Measurements from ENCODE around the gene PTCRA. TPM values are rescaled to one million over a fixed set of nuclear protein-coding genes. Genes with fewer than 3 reads are reported as not detected.
"Not testable (repeated sequence)": the region's sequence is repeated elsewhere in the genome, so short reads cannot be mapped to it uniquely, and the experiment has no call there.

PTCRA gene
- total and polyA plus RNA-seq, 7 experiments from 2014 or later: 0.56 to 0.93 TPM; not detected in 5

DNA sequence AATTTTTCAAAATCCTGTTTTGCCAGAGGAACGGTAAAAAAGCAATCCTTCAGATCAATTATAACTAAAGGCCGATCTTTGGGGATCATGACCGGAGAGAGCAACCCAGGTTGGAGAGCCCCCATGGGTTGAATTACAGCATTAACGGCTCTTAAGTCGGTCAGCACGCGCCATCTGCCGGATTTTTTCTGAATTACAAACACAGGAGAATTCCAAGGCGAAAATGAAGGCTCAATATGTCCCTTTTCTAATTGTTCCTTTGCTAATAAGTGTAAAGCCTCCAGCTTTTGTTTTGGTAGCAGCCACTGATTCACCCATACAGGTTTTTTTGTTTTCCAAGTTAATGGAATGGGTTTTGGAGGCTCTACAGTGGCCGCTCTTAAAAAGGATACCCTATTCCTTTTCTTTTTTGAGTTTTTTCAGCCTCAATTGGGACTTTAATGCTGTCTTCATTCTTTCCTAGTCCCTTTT lies 16.9 kb upstream of the PTCRA start:
- Mint-ChIP-seq H3K4me3 (peak overlapping the region in 1 of 10 donors; percentile 14), H3K27me3 (no peaks in the 10 kb centered on the region), H3K27ac (peak overlapping the region in 1 of 9 donors; percentile 14), H3K9me3 (peaks cover 0 to 1% (median 0%) of the 10 kb centered on the region in 11 donors), H3K4me1 (peaks cover 0 to 17% (median 5%) of the 10 kb centered on the region in 7 donors), H3K36me3 (no peaks in the 10 kb centered on the region)
- DNase-seq (peak; percentile 32 to 74 (median 62)), ATAC-seq (no peak)
- no peaks in the 10 kb centered on the region for H3K27me3 ChIP-seq (ENCODE audit: control insufficient read depth in 2 of 2, insufficient read depth in 2 of 2, low read length in 2 of 2)
- H3K9me3 ChIP-seq (ENCODE audit: control insufficient read depth in 2 of 3, low read length in 3 of 3): no peaks in the 10 kb centered on the region
- H3K36me3 ChIP-seq (ENCODE audit: control insufficient read depth in 2 of 3, insufficient read depth in 3 of 3, low read length in 3 of 3): no peaks in the 10 kb centered on the region
- H3K4me3 ChIP-seq (ENCODE audit: low read length): no peak overlapping the region
- no peaks in the 10 kb centered on the region for H3K4me1 ChIP-seq (ENCODE audit: control insufficient read depth in 2 of 2, insufficient read depth in 2 of 2, low read length in 2 of 2)
- H3K27ac ChIP-seq (ENCODE audit: low read depth, low read length): no peak overlapping the region
- intact Hi-C loops (cut with micrococcal nuclease): loop anchor here (1.0 to 10.0 kb wide), 7 partner anchors 9 to 1114 kb away; partner anchors contain the start of genes PRICKLE4 (in 1 of the 2), RPL7L1 (in 1 of the 2) and TOMM6 (in 1 of the 2)
- POLR2A ChIA-PET: interaction anchor here (0.6 to 1.0 kb wide), 3 partner anchors 114 to 237 kb away, joined by 3 read pairs; no protein-coding TSS in a partner anchor
- CTCF ChIA-PET: interaction anchor here (0.7 to 1.0 kb wide), 3 partner anchors 22 to 237 kb away, joined by 3 to 4 read pairs (median 4); no protein-coding TSS in a partner anchor

DNA sequence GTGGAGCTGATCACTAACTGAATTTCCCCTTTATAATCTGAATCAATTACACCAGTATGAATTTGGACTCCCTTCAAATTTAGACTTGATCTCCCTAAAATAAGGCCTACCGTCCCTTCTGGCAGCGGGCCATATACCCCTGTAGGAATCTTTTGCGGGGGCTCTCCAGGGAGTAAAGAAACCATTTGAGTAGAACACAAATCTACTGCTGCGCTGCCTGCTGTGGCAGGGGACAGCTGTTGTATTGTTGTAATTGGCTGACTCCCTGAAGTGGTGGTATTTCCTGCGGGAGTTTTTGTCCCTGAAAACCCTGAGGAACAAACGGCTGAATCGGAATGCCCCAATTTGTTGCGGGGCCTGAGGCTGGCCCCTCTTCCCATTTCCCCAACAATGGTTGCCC lies 16.0 kb upstream of the PTCRA start:
- no peaks in the 10 kb centered on the region for H3K4me1 ChIP-seq (ENCODE audit: control insufficient read depth in 2 of 2, insufficient read depth in 2 of 2, low read length in 2 of 2)

DNA sequence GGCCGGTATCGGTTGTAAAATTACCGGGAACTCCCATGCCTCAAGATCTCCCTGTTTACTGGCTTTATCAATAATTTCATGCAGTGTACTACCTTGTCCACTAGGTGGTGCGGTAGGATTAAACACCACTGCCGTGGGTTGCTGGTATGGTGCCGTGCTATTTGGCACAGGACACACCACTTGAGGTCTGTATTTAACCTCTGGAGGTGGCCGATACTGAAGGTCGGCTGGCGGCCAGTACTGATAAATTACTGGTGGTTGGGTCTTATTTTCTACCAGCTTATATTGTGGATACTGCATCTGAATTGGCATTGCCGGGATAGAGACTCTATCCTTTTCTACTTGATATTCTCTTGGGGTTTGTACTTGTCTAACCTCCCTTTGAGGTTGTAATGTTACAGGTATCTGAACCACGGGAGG lies 14.3 kb upstream of the PTCRA start:
- no peak overlapping the region for H3K4me3 ChIP-seq (ENCODE audit: low read length)
- DNase-seq (peak; percentile 34 to 82 (median 76)), ATAC-seq (peak; percentile 100)
- no peaks in the 10 kb centered on the region for H3K9me3 Mint-ChIP-seq
- no peaks in the 10 kb centered on the region for H3K27me3 ChIP-seq (ENCODE audit: control insufficient read depth in 2 of 2, insufficient read depth in 2 of 2, low read length in 2 of 2)
- H3K36me3 ChIP-seq (ENCODE audit: control insufficient read depth in 2 of 3, insufficient read depth in 3 of 3, low read length in 3 of 3): no peaks in the 10 kb centered on the region
- no peaks in the 10 kb centered on the region for H3K4me1 ChIP-seq (ENCODE audit: control insufficient read depth in 2 of 2, insufficient read depth in 2 of 2, low read length in 2 of 2)
- H3K9me3 ChIP-seq (ENCODE audit: control insufficient read depth in 2 of 3, low read length in 3 of 3): no peaks in the 10 kb centered on the region
- H3K4me3 Mint-ChIP-seq: peak overlapping the region in 1 of 10 donors; percentile 65
- intact Hi-C loops (cut with micrococcal nuclease): loop anchor here (1.0 to 5.0 kb wide), 10 partner anchors 28 to 605 kb away; partner anchors contain the start of genes CNPY3 (in 2 of the 2), RRP36 (in 2 of the 2), GNMT (in 1 of the 2) and PEX6 (in 1 of the 2)
- H3K4me1 Mint-ChIP-seq: peaks cover 0 to 17% (median 5%) of the 10 kb centered on the region in 7 donors
- H3K27ac Mint-ChIP-seq: peak overlapping the region in 1 of 9 donors; percentile 18
- H3K27me3 Mint-ChIP-seq: peaks cover 0 to 6% (median 0%) of the 10 kb centered on the region in 5 donors
- H3K27ac ChIP-seq (ENCODE audit: low read depth, low read length): no peak overlapping the region
- POLR2A ChIA-PET: interaction anchor here (0.6 to 1.8 kb wide), 4 partner anchors 11 to 241 kb away, joined by 3 to 6 read pairs (median 4); partner anchors contain the start of gene CNPY3
- H3K36me3 Mint-ChIP-seq: no peaks in the 10 kb centered on the region
- CTCF ChIA-PET: interaction anchor here (0.6 to 1.9 kb wide), 11 partner anchors 20 to 481 kb away, joined by 3 to 29 read pairs (median 3); partner anchors contain the start of genes CNPY3 and PPP2R5D

More for the DNA sequence above, 16.0 kb upstream of the PTCRA start:
- DNase-seq: no peak
- no peak overlapping the region for H3K4me3 Mint-ChIP-seq
- no peaks in the 10 kb centered on the region for H3K27me3 Mint-ChIP-seq
- peaks cover 0 to 17% (median 5%) of the 10 kb centered on the region in 7 donors for H3K4me1 Mint-ChIP-seq
- no peak overlapping the region for H3K27ac Mint-ChIP-seq
- H3K9me3 Mint-ChIP-seq: no peaks in the 10 kb centered on the region
- ChIA-PET POLR2A (interaction anchor here (0.6 to 1.8 kb wide), 3 partner anchors 9 to 317 kb away, joined by 3 to 5 read pairs (median 3); partner anchors contain the start of gene RPL7L1), CTCF (interaction anchor here (0.6 to 1.8 kb wide), 10 partner anchors 8 to 334 kb away, joined by 3 to 11 read pairs (median 3); partner anchors contain the start of gene CNPY3)
- Histone ChIP-seq H3K36me3 (ENCODE audit: control insufficient read depth in 2 of 3, insufficient read depth in 3 of 3, low read length in 3 of 3) (no peaks in the 10 kb centered on the region), H3K27me3 (ENCODE audit: control insufficient read depth in 2 of 2, insufficient read depth in 2 of 2, low read length in 2 of 2) (no peaks in the 10 kb centered on the region), H3K9me3 (ENCODE audit: control insufficient read depth in 2 of 3, low read length in 3 of 3) (no peaks in the 10 kb centered on the region), H3K27ac (ENCODE audit: low read depth, low read length) (no peak overlapping the region), H3K4me3 (ENCODE audit: low read length) (no peak overlapping the region)
- no peak for ATAC-seq
- intact Hi-C loops (cut with micrococcal nuclease): loop anchor here (1.0 to 10.0 kb wide), 11 partner anchors 10 to 1115 kb away; partner anchors contain the start of genes GNMT (in 1 of the 2), PRICKLE4 (in 1 of the 2), RPL7L1 (in 1 of the 2) and TOMM6 (in 1 of the 2)
- H3K36me3 Mint-ChIP-seq: no peaks in the 10 kb centered on the region

DNA sequence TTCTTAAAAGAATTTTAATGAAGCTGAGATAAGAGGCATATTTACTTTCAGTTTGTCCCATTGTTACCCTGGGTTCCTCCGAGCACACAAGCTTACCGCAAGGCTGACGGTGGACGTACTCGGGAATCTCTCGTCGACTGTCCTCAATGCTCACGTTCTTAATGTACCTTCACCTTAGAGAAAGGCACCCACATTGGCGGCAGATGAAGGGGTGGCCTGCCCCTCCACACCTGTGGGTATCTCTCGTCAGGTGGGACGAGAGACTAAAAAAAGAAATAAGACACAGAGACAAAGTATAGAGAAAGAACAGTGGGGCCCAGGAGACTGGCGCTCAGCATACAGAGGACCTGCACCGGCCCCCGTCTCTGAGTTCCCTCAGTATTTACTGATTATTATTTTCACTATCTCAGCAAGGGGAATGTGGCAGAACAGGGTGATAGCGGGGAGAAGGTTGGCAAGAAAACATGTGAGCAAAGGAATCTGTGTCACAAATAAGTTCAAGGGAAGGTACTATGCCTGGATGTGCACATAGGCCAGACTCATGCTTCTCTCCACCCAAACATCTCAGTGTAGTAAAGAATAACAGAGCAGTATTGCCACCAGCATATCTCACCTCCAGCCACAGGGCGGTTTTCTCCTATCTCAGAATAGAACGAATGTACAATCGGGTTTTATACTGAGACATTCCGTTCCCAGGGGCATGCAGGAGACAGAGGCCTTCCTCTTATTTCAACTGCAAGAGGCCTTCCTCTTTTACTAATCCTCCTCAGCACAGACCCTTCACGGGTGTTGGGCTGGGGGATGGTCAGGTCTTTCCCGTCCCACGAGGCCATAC lies 13.2 kb upstream of the PTCRA start:
- H3K4me3 Mint-ChIP-seq: peak overlapping the region in 4 of 10 donors; percentile 12 to 65 (median 30)
- H3K27me3 Mint-ChIP-seq; H3K36me3 Mint-ChIP-seq; POLR2A ChIA-PET; H3K27ac ChIP-seq (ENCODE audit: low read depth, low read length); H3K27me3 ChIP-seq (ENCODE audit: control insufficient read depth in 2 of 2, insufficient read depth in 2 of 2, low read length in 2 of 2); H3K4me1 ChIP-seq (ENCODE audit: control insufficient read depth in 2 of 2, insufficient read depth in 2 of 2, low read length in 2 of 2); ATAC-seq; H3K9me3 Mint-ChIP-seq; H3K36me3 ChIP-seq (ENCODE audit: control insufficient read depth in 2 of 3, insufficient read depth in 3 of 3, low read length in 3 of 3); DNase-seq; H3K4me3 ChIP-seq (ENCODE audit: low read length); H3K9me3 ChIP-seq (ENCODE audit: control insufficient read depth in 2 of 3, low read length in 3 of 3): not testable (repeated sequence)
- peaks cover 0 to 17% (median 5%) of the 10 kb centered on the region in 7 donors for H3K4me1 Mint-ChIP-seq
- CTCF ChIA-PET: interaction anchor here (0.6 to 1.9 kb wide), 4 partner anchors 10 to 241 kb away, joined by 3 to 29 read pairs (median 5); partner anchors contain the start of gene CNPY3
- intact Hi-C loops (cut with micrococcal nuclease): loop anchor here (5.0 kb wide), 2 partner anchors 60 to 225 kb away; partner anchors contain the start of gene GNMT (in 1 of the 2)
- H3K27ac Mint-ChIP-seq: peak overlapping the region in 4 of 9 donors; percentile 27 to 81 (median 52)

DNA sequence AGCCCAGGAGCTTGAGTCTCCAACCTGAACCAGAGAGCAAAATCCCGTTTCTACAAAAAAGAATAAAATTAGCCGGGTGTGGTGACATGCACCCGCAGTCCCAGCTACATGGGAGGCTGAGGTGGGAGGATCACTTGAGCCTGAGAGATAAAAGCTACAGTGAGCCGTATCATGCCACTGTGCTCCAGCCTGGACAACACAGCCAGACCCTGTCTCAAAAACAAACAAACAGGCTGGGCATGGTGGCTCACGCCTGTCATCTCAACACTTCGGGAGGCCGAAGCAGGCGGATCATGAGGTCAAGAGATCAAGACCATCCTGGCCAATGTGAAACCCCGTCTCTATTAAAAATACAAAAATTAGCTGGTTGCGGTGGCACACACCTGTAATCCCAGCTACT lies 11.4 kb upstream of the PTCRA start:
- ATAC-seq: no peak
- DNase-seq: no peak
- no peak overlapping the region for H3K4me3 Mint-ChIP-seq
- no peaks in the 10 kb centered on the region for H3K9me3 Mint-ChIP-seq
- no peaks in the 10 kb centered on the region for H3K27me3 ChIP-seq (ENCODE audit: control insufficient read depth in 2 of 2, insufficient read depth in 2 of 2, low read length in 2 of 2)
- peaks cover 0 to 9% (median 0%) of the 10 kb centered on the region in 5 donors for H3K27me3 Mint-ChIP-seq
- CTCF ChIA-PET: interaction anchor here (0.6 to 1.4 kb wide), 3 partner anchors 80 to 239 kb away, joined by 3 to 5 read pairs (median 4); partner anchors contain the start of genes KLC4, MRPL2 and PPP2R5D
- H3K36me3 Mint-ChIP-seq: no peaks in the 10 kb centered on the region
- POLR2A ChIA-PET: interaction anchor here (0.6 kb wide), 1 partner anchor 200 kb away, joined by 4 read pairs; no protein-coding TSS in a partner anchor
- H3K27ac Mint-ChIP-seq: peak overlapping the region in 1 of 9 donors; percentile 36
- H3K36me3 ChIP-seq (ENCODE audit: control insufficient read depth in 2 of 3, insufficient read depth in 3 of 3, low read length in 3 of 3): no peaks in the 10 kb centered on the region
- H3K9me3 ChIP-seq (ENCODE audit: control insufficient read depth in 2 of 3, low read length in 3 of 3): no peaks in the 10 kb centered on the region
- peaks cover 0 to 14% (median 5%) of the 10 kb centered on the region in 7 donors for H3K4me1 Mint-ChIP-seq
- no peak overlapping the region for H3K27ac ChIP-seq (ENCODE audit: low read depth, low read length)
- H3K4me1 ChIP-seq (ENCODE audit: control insufficient read depth in 2 of 2, insufficient read depth in 2 of 2, low read length in 2 of 2): no peaks in the 10 kb centered on the region
- intact Hi-C loops (cut with micrococcal nuclease): loop anchor here (5.0 kb wide), 2 partner anchors 58 to 223 kb away; partner anchors contain the start of gene GNMT (in 1 of the 2)
- no peak overlapping the region for H3K4me3 ChIP-seq (ENCODE audit: low read length)

DNA sequence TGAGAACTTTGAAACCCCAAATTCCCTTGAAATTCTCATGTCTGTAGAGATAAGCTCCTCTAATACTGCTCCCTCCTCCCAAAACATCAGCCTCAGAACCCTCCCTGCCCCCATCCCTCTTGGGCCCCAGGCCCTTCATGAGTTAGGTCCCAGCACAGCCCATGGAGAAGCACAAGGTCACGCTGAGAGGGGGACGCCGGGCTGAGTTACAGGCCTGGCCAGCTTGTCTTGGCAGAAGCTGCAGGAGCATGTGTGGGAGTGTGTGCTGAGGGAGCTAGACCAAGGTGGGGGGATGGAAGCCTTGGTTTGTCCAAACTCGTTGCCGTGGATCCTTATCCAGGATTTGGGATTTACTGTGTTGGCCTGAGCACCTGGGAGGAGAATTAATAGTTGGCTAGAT lies 8.5 kb upstream of the PTCRA start:
- Mint-ChIP-seq H3K27ac (no peak overlapping the region), H3K27me3 (peaks cover 4 to 14% (median 5%) of the 10 kb centered on the region in 5 donors), H3K36me3 (no peaks in the 10 kb centered on the region), H3K4me1 (peaks cover 0 to 6% (median 4%) of the 10 kb centered on the region in 7 donors), H3K4me3 (no peak overlapping the region), H3K9me3 (no peaks in the 10 kb centered on the region)
- POLR2A ChIA-PET: interaction anchor here (0.8 to 1.3 kb wide), 2 partner anchors 38 to 98 kb away, joined by 3 read pairs; no protein-coding TSS in a partner anchor
- CTCF ChIA-PET: no interaction called here
- DNase-seq (no peak), ATAC-seq (no peak)
- H3K4me1 ChIP-seq (ENCODE audit: control insufficient read depth in 2 of 2, insufficient read depth in 2 of 2, low read length in 2 of 2): no peaks in the 10 kb centered on the region
- no peak overlapping the region for H3K27ac ChIP-seq (ENCODE audit: low read depth, low read length)
- H3K36me3 ChIP-seq (ENCODE audit: control insufficient read depth in 2 of 3, insufficient read depth in 3 of 3, low read length in 3 of 3): no peaks in the 10 kb centered on the region
- H3K4me3 ChIP-seq (ENCODE audit: low read length): no peak overlapping the region
- no peaks in the 10 kb centered on the region for H3K9me3 ChIP-seq (ENCODE audit: control insufficient read depth in 2 of 3, low read length in 3 of 3)
- H3K27me3 ChIP-seq (ENCODE audit: control insufficient read depth in 2 of 2, insufficient read depth in 2 of 2, low read length in 2 of 2): no peaks in the 10 kb centered on the region
- intact Hi-C loops (cut with micrococcal nuclease): no loop called here
